Mucosa of rectum (tissue), 2 donors: Measurements from ENCODE around the gene SLC6A7.

Experiments
- H3K27ac ChIP-seq, 2 donors: one replicate each; pipeline ENCODE4 v1.7.0; 2013; ENCODE audit warnings: inconsistent platforms in 2 of 2, low read depth in 2 of 2, low read length in 2 of 2
- H3K27me3 ChIP-seq, 2 donors: one replicate each; pipeline ENCODE4 v1.7.0; 2013; ENCODE audit warnings: low read length in 2 of 2; ENCODE audit not compliant: control insufficient read depth in 2 of 2, insufficient read depth in 2 of 2
- H3K36me3 ChIP-seq, 2 donors: one replicate each; pipeline ENCODE4 v1.7.0; 2013; ENCODE audit warnings: low read length in 2 of 2; ENCODE audit not compliant: control insufficient read depth in 2 of 2, insufficient read depth in 2 of 2
- H3K4me1 ChIP-seq, 2 donors: one replicate each; pipeline ENCODE4 v1.7.0; 2013; ENCODE audit warnings: low read length in 2 of 2, mild to moderate bottlenecking in 1 of 2; ENCODE audit not compliant: control insufficient read depth in 2 of 2, insufficient read depth in 2 of 2
- H3K4me3 ChIP-seq, 2 donors: one replicate each; pipeline ENCODE4 v1.7.0; 2013; ENCODE audit warnings: low read length in 2 of 2
- H3K9ac ChIP-seq, 2 donors: one replicate each; pipeline ENCODE4 v1.7.0; 2013; ENCODE audit warnings: low read length in 2 of 2, low read depth in 1 of 2, mild to moderate bottlenecking in 1 of 2
- H3K9me3 ChIP-seq, 2 donors: one replicate each; pipeline ENCODE4 v1.7.0; 2013; ENCODE audit warnings: low read length in 2 of 2; ENCODE audit not compliant: control insufficient read depth in 2 of 2
- donor health status: healthy.
- donor health status: Normal muscosa, but diverticular disease.

The SLC6A7 gene

DNA sequence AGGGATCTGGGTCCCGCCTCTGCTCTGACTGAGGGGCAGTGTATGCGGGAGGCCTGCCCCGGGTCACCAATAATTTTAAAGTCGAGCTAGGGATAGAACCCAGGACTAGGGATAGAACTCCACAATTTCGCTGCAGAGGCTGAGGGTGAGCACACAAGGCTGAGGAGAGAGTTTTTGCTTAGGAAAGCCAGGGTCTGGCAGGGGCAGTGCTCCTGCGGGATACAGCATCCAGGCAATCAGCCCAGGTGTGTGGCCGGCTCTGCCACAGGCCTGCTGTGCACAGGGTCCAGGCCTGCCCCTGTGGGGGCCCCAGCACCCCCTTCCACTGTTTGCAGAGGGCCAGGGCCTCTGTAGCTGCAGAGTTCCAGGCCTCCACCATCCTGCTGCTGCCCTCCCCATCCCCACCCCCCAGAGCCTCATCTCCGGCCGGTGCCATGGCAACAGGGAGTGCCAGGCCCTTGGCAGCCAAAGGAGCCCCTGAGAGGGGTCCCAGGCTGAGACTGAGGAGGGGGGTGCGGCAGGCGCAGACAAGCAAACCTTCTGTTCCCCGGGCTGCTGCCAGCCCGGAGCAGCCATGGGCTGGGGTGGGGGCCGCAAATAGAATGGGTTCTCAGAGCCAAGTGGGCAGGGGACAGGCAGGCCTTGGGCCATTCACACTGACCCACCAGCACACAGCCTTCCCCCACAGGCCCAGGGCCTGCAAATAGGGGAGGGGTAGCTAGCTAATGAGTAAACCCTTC is 42.8 kb upstream of the SLC6A7 start:
- no peaks in the 10 kb centered on the region for H3K9me3 ChIP-seq
- no peaks in the 10 kb centered on the region for H3K27me3 ChIP-seq
- H3K4me3 ChIP-seq = no peak overlapping the region
- H3K27ac ChIP-seq = peak overlapping the region in 1 of 2 donors; percentile 9
- H3K9ac ChIP-seq = no peak overlapping the region
- H3K4me1 ChIP-seq = peaks cover 9 to 12% of the 10 kb centered on the region in 2 donors
- H3K36me3 ChIP-seq = no peaks in the 10 kb centered on the region

DNA sequence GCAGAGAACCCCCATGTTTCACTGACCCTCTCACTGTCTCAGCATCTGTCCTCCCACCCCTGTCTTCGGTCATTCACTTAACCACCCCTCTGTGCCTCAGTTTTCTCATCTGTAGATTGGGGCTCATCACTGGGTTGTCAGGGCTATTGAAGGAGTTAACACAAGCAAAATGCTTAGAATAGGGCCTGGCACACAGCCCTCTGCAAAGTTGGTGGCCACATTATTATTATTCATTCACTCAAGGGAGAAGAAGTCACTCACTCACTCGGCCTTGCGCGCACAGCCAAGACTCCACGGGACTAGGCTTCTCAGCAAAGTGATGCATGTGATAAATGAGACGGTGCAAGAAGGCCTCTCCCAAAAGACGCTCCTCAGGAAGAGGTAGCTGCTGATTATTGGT is 42.2 kb upstream of the SLC6A7 start:
- Histone ChIP-seq H3K9ac (no peak overlapping the region), H3K27ac (peak overlapping the region; percentile 9 to 29), H3K36me3 (no peaks in the 10 kb centered on the region), H3K27me3 (no peaks in the 10 kb centered on the region), H3K4me1 (peaks cover 7 to 12% of the 10 kb centered on the region in 2 donors), H3K4me3 (no peak overlapping the region), H3K9me3 (no peaks in the 10 kb centered on the region)

DNA sequence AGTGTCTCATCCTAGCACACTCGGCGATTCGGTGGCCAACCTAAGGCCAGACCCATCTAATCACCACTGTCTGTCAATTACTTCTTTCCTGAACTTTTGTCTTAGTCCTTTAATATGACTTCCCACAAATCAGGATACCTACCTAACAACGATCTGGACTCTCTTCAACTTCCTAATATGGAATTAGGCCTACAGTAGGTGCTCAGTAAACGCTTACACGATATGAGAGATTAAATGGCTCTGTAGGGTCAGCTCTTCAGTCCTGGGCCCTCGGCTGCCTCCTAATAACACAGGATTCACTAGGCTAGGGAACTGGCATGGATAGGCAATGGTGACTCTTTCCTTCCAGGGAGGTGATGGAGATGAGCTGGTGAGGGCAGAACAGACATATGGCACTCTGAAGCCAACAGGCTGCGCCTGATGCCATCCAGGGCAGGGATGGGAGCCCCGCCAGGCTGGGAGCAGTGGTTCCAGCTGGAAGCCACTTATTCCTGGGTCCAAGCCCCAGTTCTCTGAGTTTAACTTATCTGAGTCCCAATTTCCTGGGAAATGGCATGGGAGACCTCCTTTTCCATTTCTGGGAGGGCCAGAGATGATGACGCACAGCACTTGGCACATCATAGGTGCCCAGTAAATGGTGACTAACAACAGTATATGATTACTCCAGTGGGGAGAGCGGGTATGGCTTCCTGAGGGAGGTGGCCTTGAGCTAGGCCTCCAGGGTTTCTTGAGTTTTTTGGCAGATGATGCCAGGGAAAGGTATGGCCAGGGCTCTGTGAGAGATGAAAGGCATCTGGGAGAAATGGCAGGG is 41.5 kb upstream of the SLC6A7 start:
- Histone ChIP-seq H3K4me3 (no peak overlapping the region), H3K36me3 (no peaks in the 10 kb centered on the region), H3K27me3 (no peaks in the 10 kb centered on the region), H3K9ac (no peak overlapping the region), H3K27ac (peak overlapping the region; percentile 20 to 29), H3K9me3 (no peaks in the 10 kb centered on the region), H3K4me1 (peaks cover 6 to 9% of the 10 kb centered on the region in 2 donors)

DNA sequence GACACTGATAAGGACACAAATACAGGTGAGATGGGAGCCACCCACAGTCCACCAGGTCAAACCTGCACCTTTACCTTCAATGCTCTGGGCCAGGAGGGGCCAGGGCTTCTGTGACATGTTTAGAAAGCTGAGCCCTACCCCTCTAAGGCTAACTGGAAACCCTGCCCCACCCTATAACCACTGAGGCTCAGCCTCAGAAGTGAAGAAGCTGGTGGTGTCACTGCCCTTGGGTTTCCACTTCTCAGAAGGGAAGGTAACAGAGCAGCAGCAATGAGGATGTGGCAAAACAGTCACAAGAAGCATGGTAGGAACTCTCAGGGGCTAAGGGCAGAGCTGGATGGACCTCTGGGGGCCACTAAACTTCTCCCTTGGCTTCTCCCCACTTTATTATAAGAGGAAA is 40.2 kb upstream of the SLC6A7 start:
- Histone ChIP-seq H3K27ac (no peak overlapping the region), H3K4me1 (peaks cover 4 to 6% of the 10 kb centered on the region in 2 donors), H3K36me3 (no peaks in the 10 kb centered on the region), H3K4me3 (no peak overlapping the region), H3K27me3 (no peaks in the 10 kb centered on the region), H3K9me3 (no peaks in the 10 kb centered on the region), H3K9ac (no peak overlapping the region)

DNA sequence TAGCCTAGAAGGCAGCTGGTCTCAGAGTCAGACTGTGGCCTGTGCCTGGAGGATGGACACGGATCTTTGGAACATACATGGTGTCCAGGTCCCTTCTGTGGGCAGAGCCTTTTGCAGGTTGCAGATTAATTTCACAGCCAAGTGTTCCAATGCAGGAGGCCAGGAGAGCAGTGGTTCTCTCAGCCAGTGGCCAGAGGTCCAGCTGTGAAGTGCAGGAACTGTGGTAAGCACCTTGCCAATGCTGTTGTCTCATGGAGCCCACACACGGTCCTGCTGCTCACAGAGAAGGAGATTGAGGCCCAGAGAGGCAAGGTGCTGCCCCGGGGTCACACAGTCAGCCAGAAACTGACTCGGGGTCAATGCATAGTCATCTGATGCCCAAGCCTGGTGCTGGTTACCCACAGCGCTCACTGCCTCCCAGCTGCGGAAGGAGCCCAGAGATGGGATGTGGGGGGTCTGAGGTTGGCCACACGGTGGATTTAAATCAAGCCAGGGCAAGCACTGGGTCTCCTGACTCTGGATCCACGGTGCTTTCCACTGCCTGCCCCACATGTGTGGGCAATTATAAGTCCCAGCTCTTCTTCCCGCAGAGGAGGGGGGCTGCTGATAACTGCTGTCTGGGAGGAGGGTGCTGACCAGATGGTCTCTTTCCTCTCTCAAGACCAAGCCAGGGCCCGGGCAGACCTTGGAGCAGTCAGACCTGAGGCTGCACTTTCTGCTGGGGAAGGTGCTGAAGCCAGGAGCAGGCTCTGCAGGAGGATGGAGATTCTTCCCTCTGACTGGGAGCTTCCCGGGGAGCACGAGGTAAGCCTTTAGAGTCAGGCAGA is 37.0 kb upstream of the SLC6A7 start:
- Histone ChIP-seq H3K27ac (peak overlapping the region; percentile 12 to 77), H3K9me3 (no peaks in the 10 kb centered on the region), H3K4me3 (peak overlapping the region in 1 of 2 donors; percentile 65), H3K9ac (no peak overlapping the region), H3K4me1 (peaks cover 4 to 11% of the 10 kb centered on the region in 2 donors), H3K27me3 (no peaks in the 10 kb centered on the region), H3K36me3 (no peaks in the 10 kb centered on the region)

DNA sequence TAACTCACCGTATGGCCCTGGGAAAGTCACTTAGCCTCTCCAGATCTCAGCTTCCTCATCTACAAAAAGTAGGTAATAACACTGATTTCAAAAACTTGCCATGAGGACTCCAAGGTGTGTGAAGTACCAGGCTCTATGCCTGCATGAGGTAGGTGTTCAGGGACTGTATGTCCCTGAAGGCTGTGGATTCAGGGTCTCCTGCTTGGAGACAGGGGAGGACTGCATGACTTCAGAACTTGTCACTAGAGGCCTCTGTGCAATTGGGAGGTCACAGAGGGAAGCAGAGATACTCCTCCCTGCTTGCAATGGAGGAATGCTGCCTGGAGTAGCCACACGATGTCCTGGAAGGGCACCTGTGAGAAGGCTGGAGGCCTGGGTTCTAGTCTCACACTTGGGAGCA is 36.4 kb upstream of the SLC6A7 start:
- Histone ChIP-seq H3K4me1 (peaks cover 4 to 5% of the 10 kb centered on the region in 2 donors), H3K36me3 (no peaks in the 10 kb centered on the region), H3K4me3 (peak overlapping the region in 1 of 2 donors; percentile 65), H3K27ac (peak overlapping the region; percentile 12 to 77), H3K9ac (no peak overlapping the region), H3K27me3 (no peaks in the 10 kb centered on the region), H3K9me3 (no peaks in the 10 kb centered on the region)

DNA sequence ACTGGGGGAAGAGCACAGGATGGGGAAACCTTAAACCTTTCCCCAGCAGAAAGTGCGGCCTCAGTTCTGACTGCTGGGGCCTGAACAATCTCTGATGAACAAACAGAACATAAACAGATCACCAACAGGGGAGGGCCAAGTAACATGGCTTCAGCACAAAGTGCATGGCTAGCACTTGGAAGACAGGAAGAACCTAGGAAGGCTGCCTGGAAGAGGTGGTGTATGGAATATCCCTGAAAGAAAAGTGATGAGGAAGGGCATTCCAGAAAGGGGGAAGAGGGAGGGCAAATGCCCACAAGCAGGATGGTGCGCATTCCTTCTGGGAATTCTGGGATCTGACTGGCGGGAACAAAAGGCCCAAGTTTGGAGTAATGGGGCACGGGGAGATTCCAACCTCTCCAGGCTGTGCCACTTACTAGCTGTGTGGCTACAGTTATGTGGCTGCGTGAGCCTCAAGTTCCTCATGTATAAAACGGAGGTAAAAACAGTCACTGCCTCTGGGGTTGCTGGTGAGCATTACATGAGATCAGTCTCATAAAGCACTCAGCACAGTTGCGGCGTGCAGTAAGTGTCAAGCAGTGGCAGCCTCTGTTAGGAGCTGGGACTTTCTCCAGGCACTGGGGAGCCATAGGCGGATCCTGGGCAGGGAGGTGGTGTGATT is 35.8 kb upstream of the SLC6A7 start:
- H3K9ac ChIP-seq = peak overlapping the region; percentile 24 to 44
- no peaks in the 10 kb centered on the region for H3K27me3 ChIP-seq
- no peaks in the 10 kb centered on the region for H3K9me3 ChIP-seq
- peak overlapping the region; percentile 51 to 65 for H3K4me3 ChIP-seq
- H3K36me3 ChIP-seq = no peaks in the 10 kb centered on the region
- peak overlapping the region; percentile 73 to 77 for H3K27ac ChIP-seq
- peaks cover 4 to 5% of the 10 kb centered on the region in 2 donors for H3K4me1 ChIP-seq

DNA sequence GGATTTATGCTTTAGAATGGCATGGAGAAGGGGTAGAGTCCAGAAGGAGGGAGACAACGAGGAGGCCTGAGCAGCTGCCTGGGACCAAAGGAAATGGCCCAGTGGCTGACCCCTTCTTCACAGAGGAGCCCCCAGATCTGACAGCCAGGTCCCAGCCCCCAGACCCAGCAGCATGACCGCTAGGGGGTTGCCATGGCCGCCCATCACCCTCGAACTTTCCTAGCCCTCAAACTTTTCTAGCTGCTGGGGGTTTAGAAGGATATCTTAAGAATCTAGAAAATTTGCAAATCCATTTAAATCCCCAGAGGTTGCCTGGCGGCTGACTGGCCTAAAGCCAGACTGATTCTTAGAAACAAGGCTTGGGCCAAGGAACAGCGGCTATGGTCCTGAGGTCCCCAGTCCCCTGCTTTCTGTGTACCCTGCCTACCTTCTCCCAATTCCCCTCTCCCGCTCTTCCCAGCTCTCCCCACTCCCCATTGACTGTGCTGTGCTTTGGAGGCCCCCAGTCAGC is 35.2 kb upstream of the SLC6A7 start:
- Histone ChIP-seq H3K9ac (peak overlapping the region; percentile 44 to 63), H3K9me3 (no peaks in the 10 kb centered on the region), H3K36me3 (no peaks in the 10 kb centered on the region), H3K27ac (peak overlapping the region; percentile 73 to 77), H3K4me3 (peak overlapping the region; percentile 51 to 65), H3K4me1 (peaks cover 4 to 5% of the 10 kb centered on the region in 2 donors), H3K27me3 (no peaks in the 10 kb centered on the region)

DNA sequence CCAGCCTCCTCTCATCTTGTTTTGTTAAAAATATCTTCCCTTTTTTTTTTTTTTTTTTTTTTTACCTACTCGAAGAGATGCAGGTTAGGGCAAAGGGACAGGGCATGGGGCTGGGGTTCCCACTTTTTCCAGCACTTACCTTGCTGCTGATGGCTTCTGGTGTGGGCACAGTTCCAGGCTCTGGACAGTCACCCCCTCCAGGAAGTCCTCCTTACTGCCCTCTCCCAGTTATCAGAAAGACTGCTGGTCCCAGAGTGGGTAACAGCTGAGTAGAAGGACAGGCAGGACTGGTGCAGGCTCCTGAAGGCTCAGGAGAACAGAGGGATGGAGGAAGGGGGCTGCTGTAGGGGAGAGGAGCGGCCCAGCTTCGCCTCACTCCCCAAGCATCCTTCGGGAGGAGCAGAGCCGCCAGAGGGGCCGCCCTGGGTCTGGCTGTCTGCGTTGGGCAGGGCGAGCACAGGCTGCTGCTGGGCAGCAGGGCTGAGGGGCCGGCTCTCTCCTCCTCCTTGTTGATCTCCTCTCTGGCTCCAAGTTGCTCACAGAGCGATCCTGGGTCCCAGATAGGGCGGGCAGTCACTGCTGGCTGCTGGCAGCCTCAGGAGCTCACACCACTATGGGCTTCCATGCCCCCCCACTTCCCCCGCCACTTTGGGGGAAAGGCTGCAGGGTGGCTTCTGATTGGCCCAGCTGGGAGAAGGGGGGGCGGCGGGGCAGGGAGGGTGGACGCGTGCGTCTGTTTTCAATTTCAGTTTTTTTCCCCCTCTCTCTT is 34.4 kb upstream of the SLC6A7 start, which contains the start of gene PDGFRB:
Gene PDGFRB, minus strand, starts transcription at position 588 of the 769 bp plus-strand sequence. CDS start 18,798 bp downstream, outside the sequence.
- Histone ChIP-seq H3K27ac (peak within 1 kb of the TSS; percentile 73 to 77), H3K27me3 (no peaks in the 10 kb centered on the region), H3K9ac (peak within 1 kb of the TSS; percentile 44 to 63), H3K4me1 (peaks cover 4 to 5% of the 10 kb centered on the region in 2 donors), H3K9me3 (no peaks in the 10 kb centered on the region), H3K4me3 (peak within 1 kb of the TSS; percentile 51 to 65), H3K36me3 (no peaks in the 10 kb centered on the region)
